Esophagus squamous epithelium (tissue), 4 donors: ENCODE data around the gene TRIM63.

Experiments used
- CTCF ChIP-seq, 6 experiments: fragments of 450-650 bp in 4 of 6; fragments of 200-600 bp in 2 of 6; sonication (generic) in 2 of 6; IDR thresholded peaks; one replicate each; pipeline ENCODE4 v1.5.1; 2016 to 2019; ENCODE audit warnings: antibody characterized with exemption in 6 of 6, mild to moderate bottlenecking in 4 of 6, moderate library complexity in 4 of 6
- POLR2A ChIP-seq, 4 donors: fragments of 450-650 bp; IDR thresholded peaks; one replicate each; pipeline ENCODE4 v1.6.1; 2017; ENCODE audit warnings: antibody characterized with exemption in 4 of 4, mild to moderate bottlenecking in 4 of 4, moderate library complexity in 3 of 4

- TF ChIP-seq CTCF (IDR thresholded peaks at IDR 0.05) = no peak
- TF ChIP-seq POLR2A (IDR thresholded peaks at IDR 0.05) = no peak
Measured at GRCh38 chr1:26090893-26091292, 23.5 kb upstream of the TRIM63 start.
